ENCODE data around the gene CCR4.

Gene CCR4

DNA sequence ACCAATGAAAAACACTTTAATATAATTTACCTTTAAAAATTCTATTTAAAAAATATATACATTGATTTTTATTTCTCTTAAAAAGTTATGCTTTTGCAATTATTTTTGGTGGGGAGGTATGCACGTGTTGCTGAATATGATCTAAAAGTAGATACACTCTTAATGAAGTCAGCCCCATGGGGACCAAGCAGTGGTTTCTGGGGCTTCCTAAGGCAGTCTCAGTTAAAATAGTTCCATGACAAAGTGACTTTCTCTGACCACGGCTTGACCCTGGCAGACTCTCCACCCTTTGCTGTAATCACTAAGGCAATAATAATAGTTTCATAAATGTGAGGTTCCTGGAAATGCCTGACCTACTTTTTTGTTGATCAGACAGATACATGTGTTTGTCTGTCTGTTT lies 50.4 kb downstream of the CCR4 start:
- H3K4me3 ChIP-seq: no peak overlapping the region
- peak overlapping the region in 4 of 11 experiments; percentile 33 to 78 (median 66); a peak in 5 of 22 replicates for H3K27ac ChIP-seq
- no peaks in the 10 kb centered on the region for H3K27me3 ChIP-seq
- peak overlapping the region in 9 of 11 experiments; percentile 56 to 87 (median 75); a peak in 18 of 22 replicates for H3K4me2 ChIP-seq
- peaks cover 34 to 97% (median 59%) of the 10 kb centered on the region in 11 experiments for H3K36me3 ChIP-seq
- peaks cover 12 to 60% (median 35%) of the 10 kb centered on the region in 10 experiments for H3K4me1 ChIP-seq
- H3K9ac ChIP-seq: peak overlapping the region in 2 of 11 experiments; percentile 44 to 63; a peak in 1 of 22 replicates
- no peak for TF ChIP-seq Cebpa-rat (IDR thresholded peaks at IDR 0.05)
- H3K9me3 ChIP-seq (replicated peaks in 1 of 11): peaks cover 11 to 25% (median 15%) of the 10 kb centered on the region in 11 experiments
- peaks cover 0 to 11% (median 0%) of the 10 kb centered on the region in 11 experiments; a peak in 5 of 22 replicates for H4K20me1 ChIP-seq

DNA sequence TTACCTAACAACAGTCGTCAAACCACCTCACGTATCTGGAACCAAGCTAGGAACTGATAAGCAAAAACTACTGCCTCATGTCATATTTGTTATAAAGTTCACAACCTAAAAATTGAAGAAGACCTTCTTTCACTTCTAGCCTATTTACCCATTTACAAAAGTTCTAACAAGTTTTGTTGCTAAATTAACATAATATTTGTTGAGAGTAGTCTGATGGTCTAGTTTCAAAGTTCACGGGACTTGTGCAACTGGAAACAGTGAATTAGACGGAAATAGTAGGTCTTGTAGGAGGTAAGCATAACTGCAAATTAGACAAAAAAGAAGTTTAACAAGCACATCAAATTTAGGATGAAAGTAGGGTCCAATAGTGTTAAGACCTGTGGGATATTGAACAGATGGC lies 51.9 kb downstream of the CCR4 start:
- Histone ChIP-seq H3K27me3 (no peaks in the 10 kb centered on the region), H3K27ac (no peak overlapping the region), H3K4me2 (peak overlapping the region in 8 of 11 experiments; percentile 15 to 83 (median 70); a peak in 12 of 22 replicates), H3K9me3 (replicated peaks in 1 of 11) (peaks cover 11 to 25% (median 15%) of the 10 kb centered on the region in 11 experiments), H3K9ac (no peak overlapping the region), H3K4me1 (peaks cover 12 to 54% (median 38%) of the 10 kb centered on the region in 10 experiments), H3K36me3 (peaks cover 41 to 97% (median 61%) of the 10 kb centered on the region in 11 experiments), H3K4me3 (no peak overlapping the region), H4K20me1 (peaks cover 0 to 7% (median 0%) of the 10 kb centered on the region in 11 experiments; a peak in 1 of 22 replicates)
- no peak for TF ChIP-seq Cebpa-rat (IDR thresholded peaks at IDR 0.05)

DNA sequence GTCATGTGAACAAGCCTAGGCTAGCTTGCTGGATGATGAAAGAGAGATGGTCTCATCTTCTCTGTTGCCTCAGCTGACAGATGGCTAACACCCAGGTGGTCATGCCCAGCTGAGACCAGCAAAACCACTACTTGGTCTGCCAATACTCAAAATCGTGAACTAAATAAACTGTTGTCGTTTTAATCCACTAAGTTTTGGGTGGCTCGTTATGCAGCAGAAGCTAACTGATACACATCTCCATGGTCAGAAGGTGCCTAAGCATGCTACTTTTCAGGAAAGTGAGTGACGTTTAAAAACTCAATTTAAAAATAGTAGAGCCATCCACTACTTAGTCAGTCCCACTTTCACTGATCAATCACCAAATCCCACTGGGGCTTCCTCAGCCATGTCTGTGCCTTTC lies 52.8 kb downstream of the CCR4 start:
- Histone ChIP-seq H3K4me3 (no peak overlapping the region; a peak in 1 of 20 replicates), H3K36me3 (peaks cover 36 to 96% (median 60%) of the 10 kb centered on the region in 11 experiments), H3K27me3 (no peaks in the 10 kb centered on the region), H3K4me1 (peaks cover 12 to 58% (median 41%) of the 10 kb centered on the region in 10 experiments), H3K4me2 (peak overlapping the region in 2 of 11 experiments; percentile 76 to 79; a peak in 1 of 22 replicates), H4K20me1 (peaks cover 0 to 7% (median 0%) of the 10 kb centered on the region in 11 experiments; a peak in 1 of 22 replicates), H3K9ac (no peak overlapping the region), H3K27ac (0 out of 22 replicates have a peak overlapping the region, but pooled peaks of 1 of the 11 experiments have one; percentile 7), H3K9me3 (replicated peaks in 1 of 11) (peaks cover 12 to 26% (median 17%) of the 10 kb centered on the region in 11 experiments)
- no peak for TF ChIP-seq Cebpa-rat (IDR thresholded peaks at IDR 0.05)

DNA sequence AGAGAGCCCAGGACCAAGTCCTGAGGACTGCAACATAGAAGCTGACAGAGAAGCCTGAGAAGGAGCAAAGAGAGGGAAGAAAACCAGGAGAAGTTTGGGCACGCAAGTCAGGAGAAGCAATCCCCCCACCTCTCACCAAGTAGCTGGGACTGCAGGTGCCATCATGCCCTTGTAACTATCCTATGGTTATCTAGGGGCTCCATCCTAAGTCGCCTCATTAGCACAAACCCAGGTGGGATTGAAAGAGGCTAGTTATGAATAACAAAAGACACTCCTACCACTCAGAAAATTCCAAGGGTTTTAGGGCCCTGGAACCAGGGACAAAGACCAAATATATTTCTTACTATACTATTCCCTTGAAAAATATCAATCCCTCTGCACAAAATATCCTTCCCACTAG lies 53.5 kb downstream of the CCR4 start:
- TF ChIP-seq Cebpa-rat (IDR thresholded peaks at IDR 0.05): no peak
- Histone ChIP-seq H3K4me3 (no peak overlapping the region), H4K20me1 (peaks cover 0 to 7% (median 0%) of the 10 kb centered on the region in 11 experiments; a peak in 1 of 22 replicates), H3K4me2 (no peak overlapping the region), H3K4me1 (peaks cover 12 to 57% (median 41%) of the 10 kb centered on the region in 10 experiments), H3K9ac (no peak overlapping the region), H3K27ac (no peak overlapping the region), H3K9me3 (replicated peaks in 1 of 11) (peaks cover 13 to 31% (median 22%) of the 10 kb centered on the region in 11 experiments), H3K27me3 (no peaks in the 10 kb centered on the region), H3K36me3 (peaks cover 37 to 96% (median 60%) of the 10 kb centered on the region in 11 experiments)
